ENCODE measurements around the gene ARF3. TPM values are rescaled to one million over a fixed set of nuclear protein-coding genes. Genes with fewer than 3 reads are reported as not detected.

The ARF3 gene
- total RNA-seq, 1 experiment from 2014 or later: 257 TPM

GRCh38 chr12:48972952-48973483 lies 15.7 kb upstream of the ARF3 start:
- ChIA-PET POLR2A (no interaction called here), CTCF (no interaction called here)
- Histone ChIP-seq H3K9me3 (no peaks in the 10 kb centered on the region), H3K4me3 (ENCODE audit: low read depth, low read length) (no peak overlapping the region), H3K27me3 (replicated peaks; ENCODE audit: control insufficient read depth, insufficient read depth, low read length) (no peaks in the 10 kb centered on the region; the same call in 1 of the 2 replicates), H3K4me1 (peaks cover 36% of the 10 kb centered on the region), H3K36me3 (ENCODE audit: control insufficient read depth, insufficient read depth, low read length) (no peaks in the 10 kb centered on the region)
- H3K4me1 Mint-ChIP-seq (ENCODE audit: low read depth, unreplicated experiment): peaks cover 28% of the 10 kb centered on the region
- H3K36me3 Mint-ChIP-seq (ENCODE audit: insufficient read depth, unreplicated experiment): peaks cover 6% of the 10 kb centered on the region
- BruUV-seq (replicated peaks): no TSS peak
- no peak overlapping the region for H3K4me3 Mint-ChIP-seq (ENCODE audit: unreplicated experiment)
- H3K27ac Mint-ChIP-seq (ENCODE audit: unreplicated experiment): no peak overlapping the region
- intact Hi-C loops (cut with micrococcal nuclease; ENCODE audit: unreplicated experiment): no loop called here
- DNase-seq: no peak
- peaks cover 9% of the 10 kb centered on the region for H3K27me3 Mint-ChIP-seq (ENCODE audit: insufficient read depth, unreplicated experiment)
- TF ChIP-seq, protein P1, sequence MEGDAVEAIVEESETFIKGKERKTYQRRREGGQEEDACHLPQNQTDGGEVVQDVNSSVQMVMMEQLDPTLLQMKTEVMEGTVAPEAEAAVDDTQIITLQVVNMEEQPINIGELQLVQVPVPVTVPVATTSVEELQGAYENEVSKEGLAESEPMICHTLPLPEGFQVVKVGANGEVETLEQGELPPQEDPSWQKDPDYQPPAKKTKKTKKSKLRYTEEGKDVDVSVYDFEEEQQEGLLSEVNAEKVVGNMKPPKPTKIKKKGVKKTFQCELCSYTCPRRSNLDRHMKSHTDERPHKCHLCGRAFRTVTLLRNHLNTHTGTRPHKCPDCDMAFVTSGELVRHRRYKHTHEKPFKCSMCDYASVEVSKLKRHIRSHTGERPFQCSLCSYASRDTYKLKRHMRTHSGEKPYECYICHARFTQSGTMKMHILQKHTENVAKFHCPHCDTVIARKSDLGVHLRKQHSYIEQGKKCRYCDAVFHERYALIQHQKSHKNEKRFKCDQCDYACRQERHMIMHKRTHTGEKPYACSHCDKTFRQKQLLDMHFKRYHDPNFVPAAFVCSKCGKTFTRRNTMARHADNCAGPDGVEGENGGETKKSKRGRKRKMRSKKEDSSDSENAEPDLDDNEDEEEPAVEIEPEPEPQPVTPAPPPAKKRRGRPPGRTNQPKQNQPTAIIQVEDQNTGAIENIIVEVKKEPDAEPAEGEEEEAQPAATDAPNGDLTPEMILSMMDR (IDR thresholded peaks at IDR 0.05; ENCODE audit: insufficient read depth in 1 of 2, low read depth in 1 of 2, low read length in 1 of 2, severe bottlenecking in 1 of 2, unreplicated experiment in 1 of 2): no peak
- no peaks in the 10 kb centered on the region for H3K9me3 Mint-ChIP-seq (ENCODE audit: unreplicated experiment)

DNA sequence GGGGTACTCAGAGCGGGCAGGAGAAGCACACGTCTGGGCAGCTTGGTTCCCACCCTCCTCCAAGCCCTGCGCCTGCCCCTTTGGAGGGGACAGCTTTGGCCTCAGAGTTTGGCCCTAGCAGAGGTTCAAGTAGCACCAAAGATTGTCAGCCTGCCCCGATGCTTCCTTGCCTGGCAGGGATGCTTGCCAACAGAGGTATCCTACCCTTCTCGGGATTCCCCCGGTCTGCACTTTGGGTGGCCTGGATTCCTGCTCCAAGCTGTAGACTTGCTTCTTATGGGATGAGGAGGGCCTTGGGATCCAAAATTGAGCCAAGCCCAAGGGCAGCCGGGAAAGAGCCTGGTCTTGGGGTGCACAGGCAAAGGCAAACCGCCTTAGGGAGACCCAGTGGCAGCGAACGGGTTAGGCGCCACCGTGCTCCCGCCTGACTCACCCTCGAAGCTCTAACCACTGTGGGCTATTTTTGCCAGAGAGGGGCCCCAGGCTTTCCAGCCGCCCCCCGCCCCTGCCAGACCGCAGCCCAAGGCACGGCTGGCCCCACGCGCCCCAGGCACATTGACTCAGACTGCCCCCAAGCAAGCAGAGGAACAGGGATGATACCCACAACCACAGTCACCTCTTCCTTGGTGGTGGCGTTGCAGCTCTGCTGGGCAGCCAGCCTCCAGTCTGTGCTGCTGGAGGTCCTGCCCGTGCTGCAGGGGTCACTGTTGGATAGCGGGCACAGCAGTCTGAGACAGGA lies 15.1 kb upstream of the ARF3 start:
- POLR2A ChIA-PET: no interaction called here
- Histone ChIP-seq H3K9me3 (no peaks in the 10 kb centered on the region), H3K4me1 (peaks cover 29% of the 10 kb centered on the region), H3K4me3 (ENCODE audit: low read depth, low read length) (no peak overlapping the region), H3K36me3 (ENCODE audit: control insufficient read depth, insufficient read depth, low read length) (no peaks in the 10 kb centered on the region), H3K27me3 (replicated peaks; ENCODE audit: control insufficient read depth, insufficient read depth, low read length) (no peaks in the 10 kb centered on the region)
- H3K4me1 Mint-ChIP-seq (ENCODE audit: low read depth, unreplicated experiment): peaks cover 22% of the 10 kb centered on the region
- TF ChIP-seq, protein P1 (IDR thresholded peaks at IDR 0.05; ENCODE audit: insufficient read depth in 1 of 2, low read depth in 1 of 2, low read length in 1 of 2, severe bottlenecking in 1 of 2, unreplicated experiment in 1 of 2): no peak
- H3K4me3 Mint-ChIP-seq (ENCODE audit: unreplicated experiment): peak overlapping the region; percentile 77
- BruUV-seq (replicated peaks): no TSS peak
- H3K27me3 Mint-ChIP-seq (ENCODE audit: insufficient read depth, unreplicated experiment): peaks cover 4% of the 10 kb centered on the region
- intact Hi-C loops (cut with micrococcal nuclease; ENCODE audit: unreplicated experiment): no loop called here
- CTCF ChIA-PET: interaction anchor here (0.5 to 1.6 kb wide), 3 partner anchors 19 to 119 kb away, joined by 3 to 10 read pairs (median 4); no protein-coding TSS in a partner anchor
- no peaks in the 10 kb centered on the region for H3K9me3 Mint-ChIP-seq (ENCODE audit: unreplicated experiment)
- H3K27ac Mint-ChIP-seq (ENCODE audit: unreplicated experiment): peak overlapping the region; percentile 7
- no peaks in the 10 kb centered on the region for H3K36me3 Mint-ChIP-seq (ENCODE audit: insufficient read depth, unreplicated experiment)
- DNase-seq: no peak

- BruUV-seq (replicated peaks): no TSS peak
- CTCF ChIA-PET: interaction anchor here (0.7 to 1.6 kb wide), 7 partner anchors 9 to 896 kb away, joined by 3 to 13 read pairs (median 4); no protein-coding TSS in a partner anchor
Observed at GRCh38 chr12:48970702-48971334, 13.5 kb upstream of the ARF3 start.

More at GRCh38 chr12:48970702-48971334, 13.5 kb upstream of the ARF3 start:
- Mint-ChIP-seq H3K4me1 (ENCODE audit: low read depth, unreplicated experiment) (peaks cover 18% of the 10 kb centered on the region), H3K9me3 (ENCODE audit: unreplicated experiment) (no peaks in the 10 kb centered on the region), H3K27me3 (ENCODE audit: insufficient read depth, unreplicated experiment) (peaks cover 3% of the 10 kb centered on the region), H3K4me3 (ENCODE audit: unreplicated experiment) (peak overlapping the region; percentile 77), H3K27ac (ENCODE audit: unreplicated experiment) (peak overlapping the region; percentile 7), H3K36me3 (ENCODE audit: insufficient read depth, unreplicated experiment) (no peaks in the 10 kb centered on the region)
- Histone ChIP-seq H3K36me3 (ENCODE audit: control insufficient read depth, insufficient read depth, low read length) (no peaks in the 10 kb centered on the region), H3K9me3 (no peaks in the 10 kb centered on the region), H3K4me3 (ENCODE audit: low read depth, low read length) (peak overlapping the region; percentile 46), H3K4me1 (peaks cover 25% of the 10 kb centered on the region), H3K27me3 (replicated peaks; ENCODE audit: control insufficient read depth, insufficient read depth, low read length) (no peaks in the 10 kb centered on the region)
- intact Hi-C loops (cut with micrococcal nuclease; ENCODE audit: unreplicated experiment): loop anchor here (1.0 to 2.0 kb wide), 2 partner anchors 9 to 14 kb away; partner anchors contain the start of gene ARF3
- POLR2A ChIA-PET: interaction anchor here (1.0 kb wide), 1 partner anchor 13 kb away, joined by 4 read pairs; the partner anchor contains the start of gene ARF3
- TF ChIP-seq, protein P1 (IDR thresholded peaks at IDR 0.05; ENCODE audit: insufficient read depth in 1 of 2, low read depth in 1 of 2, low read length in 1 of 2, severe bottlenecking in 1 of 2, unreplicated experiment in 1 of 2): no peak
- DNase-seq: no peak

Data from Caco-2 (cell line).